DMS79 treated with DMSO at 0.1 percent for 48 hours (cell line): ENCODE measurements around the gene DOCK2.

Experiments used
- DNase-seq: peaks from one replicate; lab custom pipeline; 2025; lab: John Stamatoyannopoulos, UW

DOCK2 gene

DNA sequence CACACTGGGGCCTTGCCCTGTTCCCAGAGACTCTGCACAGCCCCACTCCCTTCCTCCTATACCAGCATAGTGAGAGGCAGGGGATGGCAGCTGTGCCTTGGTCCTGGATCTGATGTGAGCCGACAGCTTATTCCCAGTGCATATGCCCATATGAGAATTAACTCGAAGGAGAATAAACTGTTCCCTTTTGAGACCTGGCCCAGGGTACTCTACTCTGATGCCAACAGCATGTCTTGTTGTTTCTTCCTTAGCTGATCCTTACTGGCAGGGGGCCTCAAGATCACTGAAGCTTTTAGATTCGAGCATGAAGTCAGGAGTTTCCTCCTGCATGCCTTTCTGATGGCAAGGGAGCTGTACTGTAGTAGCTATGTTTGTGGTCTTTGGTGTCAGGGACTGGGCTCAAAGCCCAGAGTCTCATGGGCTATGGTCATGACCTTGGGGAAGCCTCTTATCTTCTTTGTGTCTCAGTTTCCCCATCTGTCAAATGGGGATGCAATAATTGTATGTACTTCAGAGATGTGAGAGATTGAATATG, 57.1 kb downstream of the DOCK2 start:
- no peak for DNase-seq

DNA sequence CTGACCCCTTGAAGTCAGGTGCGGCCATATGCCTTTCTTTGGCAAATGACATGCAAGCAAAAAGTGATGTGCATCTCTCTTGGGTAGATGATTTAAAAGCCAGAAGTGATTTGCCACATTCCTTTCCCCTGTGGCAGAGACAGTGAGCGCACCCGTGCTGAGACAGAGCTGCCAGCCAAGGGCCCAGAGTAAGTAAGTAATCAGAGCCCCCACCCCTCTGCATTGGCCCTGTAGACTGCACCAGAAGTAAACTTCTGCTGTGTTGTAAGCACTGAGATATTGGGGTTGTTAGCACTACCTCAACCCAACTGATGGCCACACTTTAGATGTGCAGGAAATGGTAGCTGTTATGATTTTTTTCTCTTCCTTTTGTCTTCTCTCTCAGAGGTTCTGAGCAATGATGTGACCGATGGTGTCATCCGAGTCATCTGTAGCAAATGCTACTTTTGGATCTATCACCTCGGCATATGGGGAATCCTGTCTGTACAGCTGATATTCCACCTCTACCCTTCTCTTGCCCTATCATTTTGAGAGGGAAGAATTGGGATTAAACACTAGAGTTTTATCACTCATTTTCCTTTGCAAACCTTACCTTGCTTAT, 58.0 kb downstream of the DOCK2 start:
- DNase-seq: no peak

DNA sequence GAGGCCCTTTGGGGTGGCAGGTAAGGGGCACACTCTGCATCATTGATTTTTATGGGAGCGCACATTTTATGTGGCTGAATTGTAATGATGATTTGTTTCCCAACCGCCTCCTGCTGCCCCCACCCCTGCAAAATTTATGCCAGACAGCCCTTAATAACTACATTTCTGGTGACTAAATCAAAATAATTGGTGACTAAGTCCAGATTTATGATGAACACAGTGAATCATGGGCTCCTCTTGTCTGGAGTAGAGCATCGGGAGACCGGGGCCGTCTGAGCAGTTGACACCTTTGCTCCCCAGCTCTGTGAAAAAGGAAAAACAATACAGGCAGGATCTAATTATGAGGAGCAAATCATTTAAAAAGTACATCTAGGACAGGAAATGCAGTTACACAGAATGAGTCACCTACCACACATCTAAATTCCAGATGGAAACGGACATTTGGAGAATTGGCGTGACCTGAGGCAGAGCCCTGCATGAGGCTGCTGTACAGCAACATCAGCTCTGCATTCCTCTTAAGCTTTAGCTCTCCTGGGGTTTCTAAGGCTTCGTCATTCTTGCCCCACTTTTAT, 58.9 kb downstream of the DOCK2 start:
- DNase-seq: no peak

DNA sequence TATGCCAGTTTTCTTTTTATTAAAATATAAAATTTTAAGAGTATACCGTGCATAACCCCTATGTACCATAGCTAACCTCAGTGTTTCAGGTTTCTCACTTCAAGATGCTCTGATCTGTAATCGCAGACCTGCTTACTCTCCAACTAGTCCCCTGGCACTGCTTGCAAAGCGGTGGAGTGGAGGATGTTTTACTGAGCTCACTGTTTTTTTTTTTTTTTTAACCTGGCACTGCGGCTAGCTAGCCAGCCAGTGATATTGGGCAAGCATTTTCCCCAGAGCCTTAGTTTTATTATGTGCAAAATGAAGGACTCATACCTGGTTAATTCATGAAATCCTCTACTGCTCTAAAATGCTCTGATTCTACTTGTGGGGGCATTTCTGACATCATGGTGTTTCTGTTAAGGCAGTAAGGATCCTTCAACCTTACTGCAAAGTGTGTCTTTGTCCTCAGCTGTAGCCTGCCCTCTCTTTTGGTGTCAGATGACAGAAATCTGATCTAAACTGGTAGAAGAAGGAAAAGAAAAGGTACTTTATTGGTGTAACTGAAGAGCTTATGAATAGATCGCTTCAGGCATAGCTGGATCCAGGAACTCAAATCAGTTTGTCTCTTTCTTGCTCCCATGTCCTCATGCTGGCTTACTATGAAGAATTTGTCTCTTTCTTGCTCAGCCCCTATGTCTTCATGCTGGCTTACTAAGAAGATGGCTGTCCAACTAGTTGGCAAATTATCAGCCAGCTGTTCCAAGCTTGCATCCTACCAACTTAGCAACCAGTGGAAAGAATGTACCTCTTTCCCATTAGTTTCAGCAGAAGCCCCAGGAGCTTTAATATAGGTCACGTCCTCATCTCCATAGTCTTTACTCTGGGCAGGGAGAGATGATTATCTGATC, 59.8 kb downstream of the DOCK2 start:
- no peak for DNase-seq

DNA sequence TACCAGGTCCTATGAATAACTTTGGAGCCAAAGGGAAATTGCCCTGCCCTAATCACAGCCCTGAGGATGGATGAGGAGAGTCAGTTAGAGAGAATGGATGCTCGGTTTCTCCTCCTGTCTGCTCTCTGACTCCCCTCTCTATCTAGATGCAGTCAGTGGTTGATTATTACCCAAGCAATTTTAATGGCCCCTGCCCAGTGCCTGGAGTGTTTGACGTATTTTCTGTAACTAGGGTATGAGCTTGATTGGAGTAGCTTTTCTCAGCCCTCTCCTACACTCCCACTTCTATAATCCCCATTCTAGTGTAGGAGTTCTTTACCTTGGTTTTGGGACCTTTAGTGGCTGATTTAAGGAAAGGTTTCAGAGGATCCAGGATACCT, 60.4 kb downstream of the DOCK2 start:
- no peak for DNase-seq

- DNase-seq: no peak
Observed at GRCh38 chr5:169697976-169698375, 60.9 kb downstream of the DOCK2 start.

DNA sequence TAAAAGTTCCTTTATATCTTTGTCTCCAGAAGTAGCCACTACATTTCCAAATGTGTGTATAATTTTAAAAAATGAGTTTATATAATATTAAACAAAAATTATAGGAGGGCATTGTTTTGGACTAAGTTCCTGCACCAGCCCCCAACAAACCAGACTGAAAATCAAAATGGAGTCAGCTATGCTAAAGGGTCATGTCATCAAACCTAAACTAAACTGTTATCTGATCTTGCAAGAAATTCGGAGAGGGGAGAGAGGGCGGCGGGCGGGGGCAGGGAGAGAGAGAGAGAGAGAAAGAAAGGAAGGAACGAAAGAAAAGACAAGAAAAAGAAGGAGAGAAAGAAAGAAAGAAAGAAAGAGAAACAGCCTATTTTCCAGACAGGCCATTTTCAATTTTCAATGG, 63.5 kb downstream of the DOCK2 start:
- no peak for DNase-seq

GRCh38 chr5:169701910-169702451, 64.9 kb downstream of the DOCK2 start:
- DNase-seq: no peak

DNA sequence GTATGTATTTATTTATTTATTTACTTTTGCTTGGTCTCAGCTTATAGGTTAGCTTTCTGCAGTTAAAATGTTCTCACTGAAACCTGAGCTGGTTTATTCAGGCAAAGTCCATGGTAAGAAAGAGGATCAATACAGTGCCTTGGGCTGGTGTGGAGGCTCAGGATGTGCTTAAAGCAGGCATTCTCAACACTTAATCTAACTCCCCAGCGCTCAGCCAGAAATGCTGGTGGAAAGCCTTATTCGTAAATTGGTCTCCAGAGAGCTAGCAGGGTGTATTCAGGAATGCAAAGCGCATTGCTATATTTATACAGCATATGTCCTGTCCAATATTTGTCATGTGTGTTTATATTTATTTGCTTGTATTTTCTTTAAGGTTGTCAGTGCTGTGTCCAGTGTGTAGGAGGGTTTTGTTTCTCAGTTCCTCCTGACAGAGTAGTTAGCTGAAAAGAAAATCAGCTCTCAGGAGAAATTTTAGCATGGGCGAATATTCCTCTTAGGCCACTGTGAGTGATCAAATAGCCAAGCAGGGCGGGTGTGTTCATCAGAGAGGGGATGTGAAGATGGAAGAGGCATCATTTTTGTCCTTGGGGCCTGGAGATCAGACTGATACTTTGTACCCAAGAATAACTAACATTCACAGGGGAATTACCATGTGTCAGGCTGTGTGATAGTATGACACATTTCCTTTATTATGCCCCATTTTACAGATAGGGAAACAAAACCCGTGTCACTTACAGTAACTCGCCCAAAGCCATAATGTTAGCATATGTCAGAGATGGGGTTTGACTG, 65.8 kb downstream of the DOCK2 start:
- no peak for DNase-seq

DNA sequence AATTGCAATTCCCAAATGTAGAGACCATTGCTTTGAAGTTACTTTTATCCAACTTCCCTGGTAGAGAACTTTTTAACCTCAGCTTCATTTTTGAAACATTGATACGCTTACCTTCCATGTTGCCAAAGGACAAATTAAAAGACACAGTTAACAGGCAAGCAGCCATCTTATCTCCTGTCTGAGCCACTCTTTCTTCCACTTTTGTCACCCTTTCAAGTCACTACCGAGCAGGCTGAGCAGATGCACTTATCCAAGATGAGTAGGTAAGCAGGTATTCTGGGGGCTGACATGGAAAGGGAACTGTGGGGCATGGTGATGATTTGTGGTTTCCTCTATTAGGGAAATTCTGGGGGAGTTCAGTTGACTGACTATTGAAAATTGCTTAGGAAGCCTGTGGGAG, 66.7 kb downstream of the DOCK2 start:
- no peak for DNase-seq

DNA sequence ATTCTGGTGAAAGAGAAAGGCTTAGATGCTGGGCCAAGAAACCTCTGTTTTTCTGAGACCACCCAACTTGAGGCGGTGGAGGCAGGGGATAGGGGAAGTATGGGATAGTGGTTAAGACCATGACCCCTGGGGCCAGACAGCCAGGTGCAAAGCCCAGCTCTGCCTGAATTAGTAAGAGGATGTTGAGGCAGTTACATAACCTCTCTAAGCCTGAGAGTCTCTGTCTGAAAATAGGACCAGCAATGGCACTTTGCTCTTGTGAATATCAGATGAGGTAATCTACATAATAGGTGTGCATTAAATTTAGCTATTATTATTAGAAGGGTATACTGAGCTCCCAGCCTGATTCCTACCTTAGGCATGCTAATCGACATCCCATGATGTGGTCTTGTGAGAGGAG, 68.2 kb downstream of the DOCK2 start:
- no peak for DNase-seq

- no peak for DNase-seq
Observed at GRCh38 chr5:169706071-169706470, 69.0 kb downstream of the DOCK2 start.

DNA sequence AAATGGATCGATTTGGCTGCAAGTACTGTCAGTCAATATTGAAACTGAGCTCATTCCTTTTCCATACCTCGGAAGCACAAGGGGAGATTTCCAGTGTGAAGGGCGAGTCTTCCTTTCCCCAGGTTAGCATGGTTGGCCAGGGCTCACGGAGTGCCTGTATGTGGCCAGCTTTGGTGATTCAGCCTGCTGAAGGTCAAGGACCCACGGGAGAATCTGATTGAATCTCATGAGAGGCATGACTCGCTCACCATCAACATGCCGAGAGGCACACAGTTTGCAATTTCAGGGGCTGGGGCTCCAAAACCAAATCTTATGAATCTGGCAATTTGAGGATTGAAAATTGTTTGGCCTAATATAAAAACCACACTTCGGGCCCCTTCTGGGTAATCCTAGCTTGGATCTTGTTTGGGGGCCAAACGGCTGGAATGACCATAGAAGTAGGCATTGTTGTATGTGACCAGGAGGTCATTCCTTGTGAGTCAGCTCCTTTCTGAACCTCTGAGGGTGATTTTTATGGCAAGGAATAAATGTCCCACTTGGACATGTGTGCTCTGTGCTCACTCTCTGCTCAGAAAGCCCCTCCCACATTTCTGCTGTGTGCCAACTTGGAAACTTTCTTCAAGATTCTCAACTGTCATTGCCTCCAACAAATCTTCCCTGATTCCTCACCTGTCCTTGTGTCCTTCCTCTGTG, 69.8 kb downstream of the DOCK2 start:
- DNase-seq: no peak

DNA sequence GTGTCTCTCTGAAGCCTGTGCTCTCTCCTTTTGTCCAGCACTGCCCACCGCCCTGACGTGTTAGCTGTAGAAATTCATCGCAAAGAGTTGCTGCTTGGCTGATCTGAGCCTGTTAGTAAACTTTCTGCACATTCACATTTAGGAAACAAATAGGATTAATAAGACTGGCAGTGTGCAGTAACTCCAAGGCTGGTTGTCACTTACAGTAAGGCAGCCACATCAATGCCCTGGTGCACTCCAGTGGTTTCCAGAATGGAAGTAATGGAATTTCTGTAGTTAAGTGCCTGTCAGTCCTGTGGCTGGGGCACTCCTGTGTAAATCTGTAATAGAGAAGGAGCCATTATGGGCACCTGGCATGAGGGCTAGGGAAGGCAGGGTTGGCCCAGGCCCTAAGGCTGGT, 70.6 kb downstream of the DOCK2 start:
- no peak for DNase-seq

GRCh38 chr5:169710675-169711074, 73.6 kb downstream of the DOCK2 start:
- DNase-seq: no peak

- DNase-seq: no peak
Observed at GRCh38 chr5:169711551-169712225, 74.6 kb downstream of the DOCK2 start.

DNA sequence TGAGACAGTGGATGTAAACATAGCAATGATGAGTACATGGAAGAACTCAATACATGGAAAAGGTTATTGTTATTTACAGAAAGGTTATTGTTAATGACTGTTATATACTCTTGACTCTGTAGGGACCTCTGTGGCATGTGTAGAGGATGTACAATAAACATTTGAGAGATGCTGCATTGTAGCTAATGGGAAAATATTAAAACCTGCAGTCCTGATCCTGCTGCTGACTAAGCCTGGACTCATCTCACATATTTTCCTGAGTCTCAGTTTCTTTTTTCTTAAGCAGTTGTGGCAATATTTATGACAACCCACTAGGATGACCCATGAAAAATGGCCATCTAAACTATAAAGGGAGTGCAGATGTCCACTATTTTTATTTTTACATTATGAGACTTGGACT, 75.4 kb downstream of the DOCK2 start:
- no peak for DNase-seq

DNA sequence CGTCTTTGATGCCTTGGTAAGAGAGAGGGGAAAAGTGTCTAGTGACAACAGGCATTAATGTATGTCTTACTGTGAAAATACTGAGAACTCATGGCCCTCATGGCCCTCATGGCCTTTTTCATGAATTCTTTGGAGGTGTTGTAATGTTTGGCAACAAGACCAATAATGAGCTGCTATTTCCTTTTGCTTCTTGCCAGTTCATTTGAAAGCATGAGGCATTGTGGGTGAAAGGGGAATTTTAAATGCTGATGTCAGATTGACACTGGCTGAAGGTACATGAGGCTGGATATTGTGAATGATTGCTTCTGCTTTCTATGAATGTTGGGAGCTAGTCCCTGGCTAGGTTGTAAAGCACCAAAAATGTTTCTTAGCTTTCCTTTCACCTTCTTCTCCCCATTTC, 79.2 kb downstream of the DOCK2 start:
- DNase-seq: no peak

DNA sequence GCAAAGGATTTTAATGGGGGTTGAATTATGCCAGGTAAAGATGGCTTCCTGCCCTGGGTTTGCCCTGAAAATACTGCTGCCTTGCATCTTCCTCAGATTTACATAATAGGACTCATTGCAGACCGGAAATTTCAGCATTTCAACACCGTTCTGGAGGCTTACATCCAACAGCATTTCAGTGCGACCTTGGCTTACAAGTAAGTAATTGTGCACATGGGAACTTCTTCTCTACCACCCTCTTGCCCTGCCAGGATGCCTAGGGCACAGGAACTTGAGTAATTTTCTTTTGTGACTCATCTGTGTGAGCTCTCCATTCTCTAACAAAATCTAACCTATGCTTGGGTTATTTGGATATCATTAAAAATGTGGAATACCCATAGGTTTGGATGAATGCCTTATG, 80.2 kb downstream of the DOCK2 start:
- DNase-seq: no peak

DNA sequence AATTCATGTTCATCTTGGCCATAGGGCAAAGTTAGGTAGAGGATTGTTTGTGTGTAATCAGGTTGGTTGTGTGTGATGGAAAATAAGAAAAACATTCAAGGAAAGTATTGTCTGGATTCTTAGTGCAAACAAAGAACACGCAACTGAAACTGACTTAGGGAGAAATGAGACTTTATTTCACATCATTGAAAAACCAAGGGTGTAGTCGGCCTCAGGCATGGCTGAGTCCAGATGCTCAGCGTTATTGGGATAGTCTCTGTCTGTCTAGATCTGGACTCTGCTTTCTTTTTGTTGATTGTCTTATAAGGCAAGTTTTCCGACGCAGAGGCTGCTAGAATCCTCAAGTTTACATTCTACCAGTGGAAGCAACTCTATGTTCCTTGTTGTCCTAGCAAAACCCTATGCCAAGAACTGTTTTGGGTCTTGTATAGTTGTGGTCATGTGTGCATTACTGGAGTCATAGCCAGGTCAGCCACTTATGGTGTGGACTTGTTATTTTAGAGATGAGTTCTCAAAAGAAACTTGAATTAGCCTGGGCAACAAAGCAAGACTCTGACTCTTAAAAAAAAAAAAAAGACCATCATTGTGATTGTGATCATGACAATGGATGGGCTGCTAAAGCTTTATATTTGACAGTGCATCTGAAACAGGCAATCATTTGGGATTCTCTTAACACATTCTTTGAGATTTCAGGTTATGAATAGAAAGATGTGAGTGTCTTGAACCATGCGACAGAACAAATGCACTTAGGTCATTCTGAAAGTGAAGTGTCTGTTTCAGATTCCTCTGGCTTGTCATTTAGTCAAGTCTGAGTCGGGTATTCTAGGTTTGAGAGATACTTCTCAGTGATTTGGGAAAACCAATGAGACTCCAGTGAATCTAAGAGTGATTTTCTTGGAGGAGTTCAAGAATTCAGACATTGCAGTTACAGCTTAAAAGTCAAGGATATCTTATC, 82.6 kb downstream of the DOCK2 start:
- DNase-seq: no peak
